Measurements from ENCODE around the gene ADK.

- TF ChIP-seq, protein P1, sequence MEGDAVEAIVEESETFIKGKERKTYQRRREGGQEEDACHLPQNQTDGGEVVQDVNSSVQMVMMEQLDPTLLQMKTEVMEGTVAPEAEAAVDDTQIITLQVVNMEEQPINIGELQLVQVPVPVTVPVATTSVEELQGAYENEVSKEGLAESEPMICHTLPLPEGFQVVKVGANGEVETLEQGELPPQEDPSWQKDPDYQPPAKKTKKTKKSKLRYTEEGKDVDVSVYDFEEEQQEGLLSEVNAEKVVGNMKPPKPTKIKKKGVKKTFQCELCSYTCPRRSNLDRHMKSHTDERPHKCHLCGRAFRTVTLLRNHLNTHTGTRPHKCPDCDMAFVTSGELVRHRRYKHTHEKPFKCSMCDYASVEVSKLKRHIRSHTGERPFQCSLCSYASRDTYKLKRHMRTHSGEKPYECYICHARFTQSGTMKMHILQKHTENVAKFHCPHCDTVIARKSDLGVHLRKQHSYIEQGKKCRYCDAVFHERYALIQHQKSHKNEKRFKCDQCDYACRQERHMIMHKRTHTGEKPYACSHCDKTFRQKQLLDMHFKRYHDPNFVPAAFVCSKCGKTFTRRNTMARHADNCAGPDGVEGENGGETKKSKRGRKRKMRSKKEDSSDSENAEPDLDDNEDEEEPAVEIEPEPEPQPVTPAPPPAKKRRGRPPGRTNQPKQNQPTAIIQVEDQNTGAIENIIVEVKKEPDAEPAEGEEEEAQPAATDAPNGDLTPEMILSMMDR (IDR thresholded peaks at IDR 0.05): no peak
- no peak for TF ChIP-seq POLR2A (IDR thresholded peaks at IDR 0.05)
These were observed 141.9 kb downstream of the ADK start for GRCh38 chr10:74292871-74293427.

Data from right lobe of liver (tissue), 4 donors.